Renal pelvis (tissue), 4 donors: ENCODE results near the gene TSPAN5. TPM values are rescaled to one million over a fixed set of nuclear protein-coding genes. Genes with fewer than 3 reads are reported as not detected.

Experiments
- DNase-seq: peaks from one replicate; pipeline ENCODE4 v3.0.0-alpha.2; 2013
- polyA plus RNA-seq, 3 donors: library from polyadenylated mRNA; unstranded; fragments of 120-200 nt; gene quantifications; one replicate each; pipeline ENCODE4 v1.2.1, GENCODE V29; 2013; ENCODE audit not compliant: insufficient read length in 3 of 3

The TSPAN5 gene
- polyA plus RNA-seq, 3 donors = 21.3 to 28.2 (median 27.4) TPM

GRCh38 chr4:98522636-98523395, 135.6 kb downstream of the TSPAN5 start:
- DNase-seq = no peak

GRCh38 chr4:98522062-98522461, 136.3 kb downstream of the TSPAN5 start:
- no peak for DNase-seq

- DNase-seq = no peak
Observed at GRCh38 chr4:98521486-98521885, 136.9 kb downstream of the TSPAN5 start.

- DNase-seq = no peak
Observed at GRCh38 chr4:98519268-98519977, 139.0 kb downstream of the TSPAN5 start.

- DNase-seq = no peak
Observed at GRCh38 chr4:98518559-98519267, 139.7 kb downstream of the TSPAN5 start.

- no peak for DNase-seq
Observed at GRCh38 chr4:98517218-98518021, 141.0 kb downstream of the TSPAN5 start.

GRCh38 chr4:98516441-98517217, 141.8 kb downstream of the TSPAN5 start:
- DNase-seq = no peak

- no peak for DNase-seq
Observed at GRCh38 chr4:98516042-98516440, 142.4 kb downstream of the TSPAN5 start.

- DNase-seq = no peak
Observed at GRCh38 chr4:98515470-98515809, 143.0 kb downstream of the TSPAN5 start.

- DNase-seq = no peak
Observed at GRCh38 chr4:98514741-98515469, 143.5 kb downstream of the TSPAN5 start.

GRCh38 chr4:98512918-98513317, 145.5 kb downstream of the TSPAN5 start:
- DNase-seq = no peak

GRCh38 chr4:98510757-98511517, 147.5 kb downstream of the TSPAN5 start:
- no peak for DNase-seq

GRCh38 chr4:98510340-98510739, 148.1 kb downstream of the TSPAN5 start:
- no peak for DNase-seq

- DNase-seq = no peak
Observed at GRCh38 chr4:98509721-98510120, 148.7 kb downstream of the TSPAN5 start.

- DNase-seq = no peak
Observed at GRCh38 chr4:98508829-98509598, 149.4 kb downstream of the TSPAN5 start.

GRCh38 chr4:98508248-98508647, 150.2 kb downstream of the TSPAN5 start:
- no peak for DNase-seq

- no peak for DNase-seq
Observed at GRCh38 chr4:98507299-98507698, 151.1 kb downstream of the TSPAN5 start.

- DNase-seq = no peak
Observed at GRCh38 chr4:98506462-98507132, 151.8 kb downstream of the TSPAN5 start.
